Measurements from ENCODE around the gene HACD3. TPM values are rescaled to one million over a fixed set of nuclear protein-coding genes. Genes with fewer than 3 reads are reported as not detected.

Gene HACD3
- total RNA-seq, 4 donors from 2014 or later, result 14.7 to 53.2 (median 32.9) TPM

DNA sequence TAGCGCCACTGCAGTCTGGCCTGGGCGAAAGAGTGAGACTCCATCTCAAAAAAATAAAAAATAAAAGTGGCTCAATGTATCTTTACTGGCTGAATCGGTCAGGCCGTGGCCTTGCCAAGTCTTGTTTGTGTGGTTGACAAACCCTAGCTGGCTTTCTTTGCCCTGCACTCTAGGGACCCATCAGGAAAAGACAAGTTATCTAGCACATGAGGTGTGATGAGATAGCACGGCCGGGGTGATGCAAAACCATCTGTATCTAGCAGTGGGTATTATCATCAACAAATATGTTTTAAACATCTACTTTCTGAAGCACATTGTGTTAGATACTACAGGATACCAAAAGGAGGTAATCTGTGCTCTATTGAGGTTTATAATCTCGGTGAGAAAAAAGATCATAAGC lies 8.9 kb upstream of the HACD3 start:
- 80 to 87% methylated on average over 6 to 7 of the region's 7 CpGs for WGBS, 2 donors
- Histone ChIP-seq H3K4me3 (no peak overlapping the region), H3K4me1 (peaks cover 3 to 10% (median 5%) of the 10 kb centered on the region in 3 donors), H3K27ac (no peak overlapping the region), H3K27me3 (no peaks in the 10 kb centered on the region), H3K9me3 (no peaks in the 10 kb centered on the region), H3K36me3 (no peaks in the 10 kb centered on the region)
- no peak for TF ChIP-seq POLR2A (IDR thresholded peaks at IDR 0.05)
- TF ChIP-seq, protein P1, sequence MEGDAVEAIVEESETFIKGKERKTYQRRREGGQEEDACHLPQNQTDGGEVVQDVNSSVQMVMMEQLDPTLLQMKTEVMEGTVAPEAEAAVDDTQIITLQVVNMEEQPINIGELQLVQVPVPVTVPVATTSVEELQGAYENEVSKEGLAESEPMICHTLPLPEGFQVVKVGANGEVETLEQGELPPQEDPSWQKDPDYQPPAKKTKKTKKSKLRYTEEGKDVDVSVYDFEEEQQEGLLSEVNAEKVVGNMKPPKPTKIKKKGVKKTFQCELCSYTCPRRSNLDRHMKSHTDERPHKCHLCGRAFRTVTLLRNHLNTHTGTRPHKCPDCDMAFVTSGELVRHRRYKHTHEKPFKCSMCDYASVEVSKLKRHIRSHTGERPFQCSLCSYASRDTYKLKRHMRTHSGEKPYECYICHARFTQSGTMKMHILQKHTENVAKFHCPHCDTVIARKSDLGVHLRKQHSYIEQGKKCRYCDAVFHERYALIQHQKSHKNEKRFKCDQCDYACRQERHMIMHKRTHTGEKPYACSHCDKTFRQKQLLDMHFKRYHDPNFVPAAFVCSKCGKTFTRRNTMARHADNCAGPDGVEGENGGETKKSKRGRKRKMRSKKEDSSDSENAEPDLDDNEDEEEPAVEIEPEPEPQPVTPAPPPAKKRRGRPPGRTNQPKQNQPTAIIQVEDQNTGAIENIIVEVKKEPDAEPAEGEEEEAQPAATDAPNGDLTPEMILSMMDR (IDR thresholded peaks at IDR 0.05), result no peak
- no peak for DNase-seq
- intact Hi-C loops (cut with DNase I), result no loop called here

DNA sequence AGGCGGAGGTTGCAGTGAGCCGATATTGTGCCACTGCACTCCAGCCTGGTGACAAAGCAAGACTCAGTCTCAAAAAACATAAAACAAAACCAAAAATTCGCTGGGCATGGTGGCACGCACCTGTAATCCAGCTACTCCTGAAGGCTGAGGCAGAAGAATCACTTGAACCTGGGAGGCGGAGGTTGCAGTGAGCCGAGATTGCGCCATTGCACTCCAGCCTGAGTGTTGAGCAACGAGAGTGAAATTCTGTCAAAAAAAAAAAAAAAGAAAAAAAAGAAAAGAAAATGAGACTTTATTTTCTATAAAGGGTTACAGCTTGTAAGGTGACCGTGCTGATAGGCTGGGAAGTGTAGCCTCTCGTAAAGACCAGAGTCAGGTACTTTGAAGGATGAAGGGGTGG lies 6.0 kb upstream of the HACD3 start:
- H3K27ac ChIP-seq, result no peak overlapping the region
- no peaks in the 10 kb centered on the region for H3K36me3 ChIP-seq
- no peaks in the 10 kb centered on the region for H3K27me3 ChIP-seq
- H3K9me3 ChIP-seq, result no peaks in the 10 kb centered on the region
- no peak for DNase-seq
- intact Hi-C loops (cut with DNase I), result no loop called here
- 67 to 78% methylated on average over 10 of the region's 10 CpGs for WGBS, 2 donors
- H3K4me3 ChIP-seq, result no peak overlapping the region
- no peaks in the 10 kb centered on the region for H3K4me1 ChIP-seq
- TF ChIP-seq POLR2A (IDR thresholded peaks at IDR 0.05), result no peak
- TF ChIP-seq, protein P1 (IDR thresholded peaks at IDR 0.05), result no peak

DNA sequence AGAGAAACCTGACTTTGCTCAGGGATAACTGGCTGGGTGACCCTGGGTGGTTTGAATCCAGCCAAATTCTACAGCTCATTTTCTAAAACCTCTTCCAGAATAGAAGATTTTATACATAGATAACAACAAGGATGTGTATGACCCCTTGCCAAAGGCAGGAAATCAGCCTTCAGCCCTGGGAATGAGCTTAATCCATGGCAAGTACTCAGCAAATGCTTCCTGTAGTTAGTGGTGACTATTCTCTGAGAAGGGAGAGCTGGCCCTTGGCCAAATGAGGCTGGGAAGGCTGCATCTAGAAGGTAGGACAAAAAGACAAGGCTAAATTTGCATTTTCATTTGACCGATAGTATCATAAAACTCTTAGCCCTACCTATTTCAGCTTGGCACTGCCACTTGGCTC lies 4.6 kb upstream of the HACD3 start:
- WGBS, 2 donors, result 88 to 94% methylated on average over 1 of the region's 1 CpG
- Histone ChIP-seq H3K4me1 (peaks cover 0 to 10% (median 4%) of the 10 kb centered on the region in 3 donors), H3K9me3 (no peaks in the 10 kb centered on the region), H3K36me3 (no peaks in the 10 kb centered on the region), H3K27me3 (no peaks in the 10 kb centered on the region), H3K4me3 (no peak overlapping the region), H3K27ac (no peak overlapping the region)
- intact Hi-C loops (cut with DNase I), result no loop called here
- TF ChIP-seq, protein P1 (IDR thresholded peaks at IDR 0.05), result no peak
- TF ChIP-seq POLR2A (IDR thresholded peaks at IDR 0.05), result no peak
- DNase-seq, result no peak

DNA sequence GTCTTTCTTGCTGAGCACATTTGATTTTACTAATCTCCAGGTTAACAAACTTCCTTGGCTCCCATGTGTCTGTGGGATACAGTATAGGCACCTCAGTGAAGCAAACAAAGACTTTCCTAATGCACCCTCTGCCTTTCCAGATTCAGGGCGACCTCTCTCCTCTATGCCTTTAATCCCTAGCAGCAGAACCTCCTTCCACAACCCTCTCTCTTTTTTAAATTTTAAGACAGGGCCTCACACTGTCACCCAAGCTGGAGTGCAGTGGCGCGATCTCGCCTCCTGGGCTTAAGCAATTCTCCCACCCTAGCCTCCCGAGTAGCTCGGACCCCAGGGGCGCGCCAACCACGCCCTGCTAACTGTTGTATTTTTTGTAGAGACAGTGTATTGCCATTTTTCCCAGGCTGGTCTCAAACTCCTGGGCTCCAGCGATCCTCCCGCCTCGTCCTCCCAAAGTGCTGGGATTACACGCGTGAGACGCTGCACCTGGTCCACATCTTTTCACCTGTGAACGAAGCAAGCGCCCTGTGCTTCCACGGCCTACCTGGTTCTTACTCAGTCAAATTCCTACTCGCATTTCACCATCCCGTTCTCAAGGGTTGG lies 1.7 kb upstream of the HACD3 start:
- 90 to 96% methylated on average over 20 of the region's 20 CpGs for WGBS, 2 donors

DNA sequence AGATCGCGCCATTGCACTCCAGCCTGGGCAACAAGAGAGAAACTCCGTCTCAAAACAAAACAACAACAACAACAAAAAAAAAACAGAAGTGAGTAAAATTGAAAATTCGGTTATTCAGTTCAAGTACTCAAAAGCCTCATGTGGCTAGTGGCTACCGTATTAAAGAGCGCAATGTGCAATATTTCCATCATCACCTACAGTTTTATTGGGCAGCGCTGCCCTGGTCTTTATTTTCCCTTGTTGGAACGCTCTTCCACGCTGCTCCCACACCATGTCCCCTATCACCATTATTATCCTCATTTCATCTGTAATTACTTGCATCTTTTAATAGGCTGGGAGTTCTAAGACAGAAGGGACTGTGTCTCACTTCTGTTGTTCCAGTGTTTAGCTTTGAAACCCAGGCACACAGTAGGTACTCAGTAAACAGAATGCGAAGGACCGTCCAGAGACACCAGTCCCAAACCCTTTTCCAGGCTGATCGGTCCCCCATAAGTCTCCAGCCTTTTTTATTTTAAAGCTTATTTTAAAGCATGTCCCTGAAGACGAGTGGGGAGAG lies 423 bp upstream of the HACD3 start:
- intact Hi-C loops (cut with DNase I), result no loop called here
- no peaks in the 10 kb centered on the region for H3K36me3 ChIP-seq
- no peaks in the 10 kb centered on the region for H3K9me3 ChIP-seq
- H3K27me3 ChIP-seq, result no peaks in the 10 kb centered on the region
- peak overlapping the region; percentile 68 to 86 (median 82) for H3K27ac ChIP-seq
- peaks cover 0 to 46% (median 17%) of the 10 kb centered on the region in 3 donors for H3K4me1 ChIP-seq
- peak overlapping the region; percentile 63 to 83 (median 80) for H3K4me3 ChIP-seq
- no peak for TF ChIP-seq POLR2A (IDR thresholded peaks at IDR 0.05)
- TF ChIP-seq, protein P1 (IDR thresholded peaks at IDR 0.05), result no peak
- WGBS, 2 donors, result 54 to 55% methylated on average over 13 of the region's 13 CpGs
- DNase-seq, result no peak

More for the DNA sequence above, 1.7 kb upstream of the HACD3 start:
- no peak for DNase-seq
- no peak overlapping the region for H3K4me3 ChIP-seq
- no peak for TF ChIP-seq POLR2A (IDR thresholded peaks at IDR 0.05)
- TF ChIP-seq, protein P1 (IDR thresholded peaks at IDR 0.05), result no peak
- H3K4me1 ChIP-seq, result peaks cover 0 to 40% (median 17%) of the 10 kb centered on the region in 3 donors
- H3K27me3 ChIP-seq, result no peaks in the 10 kb centered on the region
- intact Hi-C loops (cut with DNase I), result no loop called here
- H3K27ac ChIP-seq, result no peak overlapping the region
- no peaks in the 10 kb centered on the region for H3K9me3 ChIP-seq
- no peaks in the 10 kb centered on the region for H3K36me3 ChIP-seq
